Ectodermal cell (in vitro differentiated cells): ENCODE measurements around the gene RNF186.
"Not testable (repeated sequence)": the region's sequence is repeated elsewhere in the genome, so short reads cannot be mapped to it uniquely, and the experiment has no call there.

ENCODE experiments used
- H3K27ac ChIP-seq: 2 replicates; pipeline ENCODE4 v1.7.0; 2013; ENCODE audit warnings: mild to moderate bottlenecking, low read depth, low read length; ENCODE audit not compliant: insufficient read depth, poor library complexity, severe bottlenecking
- H3K27me3 ChIP-seq: 2 replicates; pipeline ENCODE4 v1.7.0; 2013; ENCODE audit warnings: mild to moderate bottlenecking, low read length; ENCODE audit not compliant: insufficient read depth, control insufficient read depth, poor library complexity, severe bottlenecking
- H3K36me3 ChIP-seq: one replicate; pipeline ENCODE4 v1.7.0; 2013; ENCODE audit warnings: low read length; ENCODE audit not compliant: control insufficient read depth, insufficient read depth
- H3K4me1 ChIP-seq: one replicate; pipeline ENCODE4 v1.7.0; 2013; ENCODE audit warnings: low read length; ENCODE audit not compliant: control insufficient read depth, insufficient read depth
- H3K4me3 ChIP-seq: 2 replicates; pipeline ENCODE4 v1.7.0; 2013; ENCODE audit warnings: low read depth, low read length, control low read depth; ENCODE audit not compliant: insufficient read depth
- H3K9me3 ChIP-seq: 2 replicates; pipeline ENCODE4 v1.7.0; 2013; ENCODE audit warnings: mild to moderate bottlenecking, low read length, moderate library complexity; ENCODE audit not compliant: control insufficient read depth
- WGBS, 2 experiments: methylation state at CpG; one replicate each; pipeline ENCODE4 v1.1.7; 2013; ENCODE audit warnings: missing lambda C conversion rate in 2 of 2; 5-methylcytosine and 5-hydroxymethylcytosine counted together

RNF186 gene

DNA sequence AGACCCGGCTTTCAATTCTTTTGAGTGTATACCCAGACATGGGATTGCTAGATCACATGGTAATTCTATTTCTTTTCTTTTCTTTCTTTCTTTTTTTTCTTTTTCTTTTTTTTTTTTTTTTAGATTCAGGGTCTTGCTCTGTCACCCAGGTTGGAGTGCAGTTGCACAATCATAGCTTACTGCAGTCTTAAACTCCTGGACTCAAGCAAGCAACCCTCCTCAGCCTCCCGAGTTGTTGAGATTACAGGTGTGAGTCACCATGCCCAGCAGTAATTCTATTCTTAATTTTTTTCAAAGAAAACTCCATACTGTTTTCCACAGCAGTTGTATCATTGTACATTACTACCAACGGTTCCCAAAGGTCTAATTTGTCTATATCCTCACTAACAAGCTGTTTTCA lies 13.5 kb upstream of the RNF186 start:
- H3K27me3 ChIP-seq = no peaks in the 10 kb centered on the region
- WGBS, 2 experiments = 84 to 94% methylated on average over 3 of the region's 3 CpGs
- H3K4me3 ChIP-seq = no peak overlapping the region
- no peak overlapping the region for H3K27ac ChIP-seq
- H3K9me3 ChIP-seq = no peaks in the 10 kb centered on the region
- H3K36me3 ChIP-seq = no peaks in the 10 kb centered on the region
- no peaks in the 10 kb centered on the region for H3K4me1 ChIP-seq

DNA sequence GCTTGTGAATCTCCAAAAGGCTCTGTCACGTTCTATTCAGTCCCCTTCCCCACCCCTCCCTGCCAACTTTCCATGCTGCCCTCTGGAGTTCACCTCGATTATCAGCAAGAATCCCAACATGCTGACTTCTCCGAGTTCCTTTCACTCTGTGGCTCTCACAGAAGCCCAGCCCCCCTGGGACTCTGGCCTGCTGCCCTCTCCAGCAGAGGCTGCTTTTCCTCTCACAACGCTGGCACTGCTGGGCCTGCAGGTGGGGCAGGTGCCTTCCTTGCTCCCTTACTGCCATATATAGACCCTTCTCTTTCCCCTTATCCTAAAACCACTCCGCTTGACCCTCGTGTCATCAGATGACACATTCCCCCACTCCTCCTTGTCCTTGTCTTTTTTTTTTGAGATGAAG lies 10.2 kb upstream of the RNF186 start:
- WGBS, 2 experiments = 37 to 43% methylated on average over 6 of the region's 6 CpGs
- no peaks in the 10 kb centered on the region for H3K4me1 ChIP-seq
- no peaks in the 10 kb centered on the region for H3K9me3 ChIP-seq

GRCh38 chr1:19824541-19824940 lies 9.5 kb upstream of the RNF186 start:
- 77 to 78% methylated on average over 4 of the region's 4 CpGs for WGBS, 2 experiments
- no peak overlapping the region for H3K4me3 ChIP-seq
- no peaks in the 10 kb centered on the region for H3K4me1 ChIP-seq
- H3K9me3 ChIP-seq = no peaks in the 10 kb centered on the region
- no peak overlapping the region for H3K27ac ChIP-seq
- no peaks in the 10 kb centered on the region for H3K27me3 ChIP-seq
- H3K36me3 ChIP-seq = no peaks in the 10 kb centered on the region

More for the DNA sequence above, 10.2 kb upstream of the RNF186 start:
- Histone ChIP-seq H3K27me3 (no peaks in the 10 kb centered on the region), H3K4me3 (no peak overlapping the region), H3K36me3 (no peaks in the 10 kb centered on the region), H3K27ac (no peak overlapping the region)

- WGBS, 2 experiments = 74 to 75% methylated on average over 5 of the region's 5 CpGs
- Histone ChIP-seq H3K4me3 (no peak overlapping the region), H3K36me3 (no peaks in the 10 kb centered on the region), H3K27me3 (no peaks in the 10 kb centered on the region), H3K4me1 (no peaks in the 10 kb centered on the region), H3K27ac (no peak overlapping the region), H3K9me3 (no peaks in the 10 kb centered on the region)
These were observed 9.0 kb upstream of the RNF186 start for GRCh38 chr1:19824036-19824435.

- Histone ChIP-seq H3K27me3 (no peaks in the 10 kb centered on the region), H3K36me3 (no peaks in the 10 kb centered on the region), H3K4me1 (no peaks in the 10 kb centered on the region), H3K9me3 (no peaks in the 10 kb centered on the region), H3K27ac (no peak overlapping the region), H3K4me3 (no peak overlapping the region)
- WGBS, 2 experiments = 79 to 82% methylated on average over 5 of the region's 5 CpGs
These were observed 4.6 kb upstream of the RNF186 start for GRCh38 chr1:19819701-19820100.

- Histone ChIP-seq H3K4me1 (no peaks in the 10 kb centered on the region), H3K4me3 (no peak overlapping the region), H3K9me3 (no peaks in the 10 kb centered on the region), H3K27ac (no peak overlapping the region), H3K27me3 (no peaks in the 10 kb centered on the region), H3K36me3 (no peaks in the 10 kb centered on the region)
- WGBS, 2 experiments = 94 to 100% methylated on average over 3 of the region's 3 CpGs
These were observed 3.2 kb upstream of the RNF186 start for GRCh38 chr1:19818324-19818723.

DNA sequence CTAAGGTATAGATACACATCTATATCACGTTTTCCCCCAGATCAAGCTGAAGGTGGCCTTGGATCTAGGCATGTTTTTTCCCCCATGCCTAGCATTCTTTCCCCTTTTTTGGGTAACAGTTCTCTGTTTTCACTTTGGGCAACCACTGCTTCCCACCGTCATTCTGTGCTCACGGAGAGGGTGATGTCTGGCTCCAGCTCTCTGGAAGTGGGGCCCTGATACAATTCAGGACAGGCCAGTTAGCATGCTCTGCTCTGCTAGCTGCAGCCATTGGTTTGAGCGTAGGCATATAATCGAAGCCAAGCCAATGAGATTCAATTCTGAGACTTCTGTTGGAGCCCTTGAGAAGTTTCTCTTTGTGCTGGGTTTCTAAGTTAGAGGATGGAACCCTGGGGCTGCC lies 2.1 kb upstream of the RNF186 start:
- Histone ChIP-seq H3K4me3 (no peak overlapping the region), H3K4me1 (no peaks in the 10 kb centered on the region), H3K9me3 (no peaks in the 10 kb centered on the region), H3K27me3 (no peaks in the 10 kb centered on the region), H3K27ac (no peak overlapping the region), H3K36me3 (no peaks in the 10 kb centered on the region)
- 73 to 75% methylated on average over 5 of the region's 5 CpGs for WGBS, 2 experiments

GRCh38 chr1:19816737-19817086 lies 1.6 kb upstream of the RNF186 start:
- WGBS, 2 experiments = 18 to 19% methylated on average over 1 of the region's 1 CpG
- not testable (repeated sequence) for H3K27ac ChIP-seq, H3K9me3 ChIP-seq, H3K27me3 ChIP-seq, H3K4me3 ChIP-seq, H3K4me1 ChIP-seq, H3K36me3 ChIP-seq

GRCh38 chr1:19815801-19816736 lies 986 bp upstream of the RNF186 start:
- H3K9me3 ChIP-seq = no peaks in the 10 kb centered on the region
- no peak overlapping the region for H3K4me3 ChIP-seq
- H3K4me1 ChIP-seq = no peaks in the 10 kb centered on the region
- no peaks in the 10 kb centered on the region for H3K36me3 ChIP-seq
- no peaks in the 10 kb centered on the region for H3K27me3 ChIP-seq
- no peak overlapping the region for H3K27ac ChIP-seq
- WGBS, 2 experiments = 79 to 81% methylated on average over 15 of the region's 15 CpGs

DNA sequence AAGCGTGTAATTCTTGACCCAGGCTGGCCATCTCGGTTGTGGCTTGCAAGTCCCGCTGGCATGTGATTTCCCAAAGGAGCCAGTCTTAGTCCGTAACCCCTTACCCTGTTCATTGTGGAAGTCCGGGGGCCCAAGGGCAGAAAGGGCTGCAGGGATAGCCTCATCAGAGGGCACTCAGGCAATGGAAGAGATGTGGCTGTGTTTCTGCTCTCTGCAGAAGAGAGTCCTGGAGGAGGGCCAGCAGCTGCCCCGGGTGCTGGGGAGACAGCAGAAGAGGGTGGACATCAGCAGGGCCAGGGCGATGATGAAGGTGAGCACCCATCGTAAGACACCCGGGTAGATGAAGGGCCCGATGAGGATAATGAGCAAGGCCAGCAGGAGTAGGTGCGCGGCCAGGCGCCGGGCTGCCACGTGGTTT lies 830 bp downstream of the RNF186 start:
- no peaks in the 10 kb centered on the region for H3K27me3 ChIP-seq
- H3K4me3 ChIP-seq = no peak overlapping the region
- WGBS, 2 experiments = 94 to 95% methylated on average over 15 of the region's 15 CpGs
- no peaks in the 10 kb centered on the region for H3K9me3 ChIP-seq
- H3K27ac ChIP-seq = no peak overlapping the region
- H3K36me3 ChIP-seq = no peaks in the 10 kb centered on the region
- no peaks in the 10 kb centered on the region for H3K4me1 ChIP-seq
